ENCODE data around the gene CALY. TPM values are rescaled to one million over a fixed set of nuclear protein-coding genes. Genes with fewer than 3 reads are reported as not detected.

Gene CALY
- total RNA-seq, 1 experiment from 2014 or later: 1.9 TPM

GRCh38 chr10:133359972-133360610 is 23.4 kb upstream of the CALY start:
- H3K9me3 ChIP-seq (ENCODE audit: control insufficient read depth, insufficient read depth, low read depth, low read length): no peaks in the 10 kb centered on the region
- DNase-seq (ENCODE audit: low read depth, low spot score) (no peak), ATAC-seq (no peak)
- no peak for TF ChIP-seq REST (IDR thresholded peaks at IDR 0.05; ENCODE audit: insufficient read depth in 1 of 2, low read depth in 2 of 2, low read length in 1 of 2)
- TF ChIP-seq CTCF (IDR thresholded peaks at IDR 0.05): no peak
- TF ChIP-seq TCF7L2 (IDR thresholded peaks at IDR 0.05; ENCODE audit: low read depth, low read length): no peak
- no peak for TF ChIP-seq SIN3A (IDR thresholded peaks at IDR 0.05; ENCODE audit: borderline replicate concordance, insufficient read depth, low read depth, low read length)
- TF ChIP-seq POLR2AphosphoS5 (IDR thresholded peaks at IDR 0.05; ENCODE audit: low read depth, low read length): no peak
- in situ Hi-C loops (cut with HindIII; ENCODE audit: low pct_unique_long_range_greater_than_20kb, low sequenced_read_pairs) (no loop called here), intact Hi-C loops (cut with micrococcal nuclease; ENCODE audit: unreplicated experiment) (no loop called here)
- no peaks in the 10 kb centered on the region; the same call in 1 of the 2 replicates for H3K4me1 ChIP-seq (ENCODE audit: control insufficient read depth, insufficient read depth, low read length)
- CTCF ChIA-PET: no interaction called here
- H3K4me3 ChIP-seq (ENCODE audit: low read depth in 2 of 2, low read length in 2 of 2): no peak overlapping the region
- H3K36me3 ChIP-seq (ENCODE audit: control insufficient read depth, insufficient read depth, low read length): no peaks in the 10 kb centered on the region; the same call in 1 of the 2 replicates
- BruUV-seq (replicated peaks): no TSS peak
- H3K27me3 ChIP-seq (ENCODE audit: control insufficient read depth, insufficient read depth, low read length): no peaks in the 10 kb centered on the region
- POLR2A ChIA-PET: no interaction called here
- no peak overlapping the region for H3K27ac ChIP-seq (ENCODE audit: low read length)

DNA sequence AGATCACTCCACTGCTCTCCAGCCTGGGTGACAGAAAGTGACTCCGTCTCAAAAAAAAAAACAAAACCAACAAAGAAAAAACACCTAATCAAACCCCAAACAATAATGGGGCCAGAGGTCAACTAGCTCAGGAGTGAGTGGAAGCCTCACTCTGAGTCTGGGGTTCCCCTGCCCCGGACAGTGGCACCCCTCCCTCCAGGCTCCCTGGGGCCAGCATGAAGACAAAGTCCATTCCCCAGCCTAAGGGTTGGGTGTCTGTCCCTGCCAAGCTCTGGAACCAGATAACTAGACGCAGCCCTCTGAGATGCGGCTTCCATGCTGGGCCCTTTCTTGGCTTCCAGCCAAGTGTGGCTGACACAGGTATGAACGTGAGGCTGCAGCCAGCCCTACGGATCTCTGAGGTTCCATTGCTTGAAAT is 22.9 kb upstream of the CALY start:
- intact Hi-C loops (cut with micrococcal nuclease; ENCODE audit: unreplicated experiment) (no loop called here), in situ Hi-C loops (cut with HindIII; ENCODE audit: low pct_unique_long_range_greater_than_20kb, low sequenced_read_pairs) (no loop called here)
- Histone ChIP-seq H3K4me3 (ENCODE audit: low read depth in 2 of 2, low read length in 2 of 2) (no peak overlapping the region), H3K27ac (ENCODE audit: low read length) (no peak overlapping the region), H3K27me3 (ENCODE audit: control insufficient read depth, insufficient read depth, low read length) (no peaks in the 10 kb centered on the region), H3K36me3 (ENCODE audit: control insufficient read depth, insufficient read depth, low read length) (no peaks in the 10 kb centered on the region), H3K9me3 (ENCODE audit: control insufficient read depth, insufficient read depth, low read depth, low read length) (no peaks in the 10 kb centered on the region), H3K4me1 (ENCODE audit: control insufficient read depth, insufficient read depth, low read length) (no peaks in the 10 kb centered on the region; the same call in 1 of the 2 replicates)
- BruUV-seq (replicated peaks): no TSS peak
- TF ChIP-seq SIN3A (IDR thresholded peaks at IDR 0.05; ENCODE audit: borderline replicate concordance, insufficient read depth, low read depth, low read length) (no peak), POLR2AphosphoS5 (IDR thresholded peaks at IDR 0.05; ENCODE audit: low read depth, low read length) (no peak), REST (IDR thresholded peaks at IDR 0.05; ENCODE audit: insufficient read depth in 1 of 2, low read depth in 2 of 2, low read length in 1 of 2) (no peak), TCF7L2 (IDR thresholded peaks at IDR 0.05; ENCODE audit: low read depth, low read length) (no peak), CTCF (IDR thresholded peaks at IDR 0.05) (no peak)
- CTCF ChIA-PET: interaction anchor here (0.6 kb wide), 1 partner anchor 465 kb away, joined by 4 read pairs; no protein-coding TSS in a partner anchor
- DNase-seq (ENCODE audit: low read depth, low spot score): no peak
- POLR2A ChIA-PET: no interaction called here
- ATAC-seq: no peak
